Thyroid gland (tissue), 4 donors: ENCODE measurements around the gene SRSF1.

Experiments
- CTCF ChIP-seq, 6 experiments: fragments of 200-600 bp in 3 of 6; fragments of 450-650 bp in 3 of 6; sonication (generic) in 3 of 6; IDR thresholded peaks; one replicate each; pipeline ENCODE4 v1.5.1; 2016 to 2019; ENCODE audit warnings: antibody characterized with exemption in 6 of 6, mild to moderate bottlenecking in 2 of 6, inconsistent platforms in 1 of 6, moderate library complexity in 1 of 6
- POLR2A ChIP-seq, 2 donors: fragments of 450-650 bp; IDR thresholded peaks; one replicate each; pipeline ENCODE4 v1.6.1; 2017; ENCODE audit warnings: antibody characterized with exemption in 2 of 2, mild to moderate bottlenecking in 2 of 2, moderate library complexity in 1 of 2

GRCh38 chr17:57982452-57983170, 24.4 kb downstream of the SRSF1 start:
- TF ChIP-seq POLR2A (IDR thresholded peaks at IDR 0.05), result no peak
- no peak for TF ChIP-seq CTCF (IDR thresholded peaks at IDR 0.05)
